GM12801 (cell line): ENCODE measurements around the gene DESI1.

ENCODE experiments used
- TF ChIP-seq, protein P1 (sequence below): IDR thresholded peaks from one replicate; pipeline ENCODE4 v1.5.1; 2011; ENCODE audit warnings: control low read depth; ENCODE audit not compliant: insufficient read length; ENCODE audit errors: extremely low read depth

The DESI1 gene

GRCh38 chr22:41557401-41558240 lies 63.2 kb downstream of the DESI1 start:
- TF ChIP-seq, protein P1, sequence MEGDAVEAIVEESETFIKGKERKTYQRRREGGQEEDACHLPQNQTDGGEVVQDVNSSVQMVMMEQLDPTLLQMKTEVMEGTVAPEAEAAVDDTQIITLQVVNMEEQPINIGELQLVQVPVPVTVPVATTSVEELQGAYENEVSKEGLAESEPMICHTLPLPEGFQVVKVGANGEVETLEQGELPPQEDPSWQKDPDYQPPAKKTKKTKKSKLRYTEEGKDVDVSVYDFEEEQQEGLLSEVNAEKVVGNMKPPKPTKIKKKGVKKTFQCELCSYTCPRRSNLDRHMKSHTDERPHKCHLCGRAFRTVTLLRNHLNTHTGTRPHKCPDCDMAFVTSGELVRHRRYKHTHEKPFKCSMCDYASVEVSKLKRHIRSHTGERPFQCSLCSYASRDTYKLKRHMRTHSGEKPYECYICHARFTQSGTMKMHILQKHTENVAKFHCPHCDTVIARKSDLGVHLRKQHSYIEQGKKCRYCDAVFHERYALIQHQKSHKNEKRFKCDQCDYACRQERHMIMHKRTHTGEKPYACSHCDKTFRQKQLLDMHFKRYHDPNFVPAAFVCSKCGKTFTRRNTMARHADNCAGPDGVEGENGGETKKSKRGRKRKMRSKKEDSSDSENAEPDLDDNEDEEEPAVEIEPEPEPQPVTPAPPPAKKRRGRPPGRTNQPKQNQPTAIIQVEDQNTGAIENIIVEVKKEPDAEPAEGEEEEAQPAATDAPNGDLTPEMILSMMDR, result no peak

GRCh38 chr22:41556561-41556960 lies 64.3 kb downstream of the DESI1 start:
- TF ChIP-seq, protein P1, result no peak

GRCh38 chr22:41555325-41555982 lies 65.4 kb downstream of the DESI1 start:
- TF ChIP-seq, protein P1, result no peak

GRCh38 chr22:41551877-41552582 lies 68.8 kb downstream of the DESI1 start:
- TF ChIP-seq, protein P1, result no peak

DNA sequence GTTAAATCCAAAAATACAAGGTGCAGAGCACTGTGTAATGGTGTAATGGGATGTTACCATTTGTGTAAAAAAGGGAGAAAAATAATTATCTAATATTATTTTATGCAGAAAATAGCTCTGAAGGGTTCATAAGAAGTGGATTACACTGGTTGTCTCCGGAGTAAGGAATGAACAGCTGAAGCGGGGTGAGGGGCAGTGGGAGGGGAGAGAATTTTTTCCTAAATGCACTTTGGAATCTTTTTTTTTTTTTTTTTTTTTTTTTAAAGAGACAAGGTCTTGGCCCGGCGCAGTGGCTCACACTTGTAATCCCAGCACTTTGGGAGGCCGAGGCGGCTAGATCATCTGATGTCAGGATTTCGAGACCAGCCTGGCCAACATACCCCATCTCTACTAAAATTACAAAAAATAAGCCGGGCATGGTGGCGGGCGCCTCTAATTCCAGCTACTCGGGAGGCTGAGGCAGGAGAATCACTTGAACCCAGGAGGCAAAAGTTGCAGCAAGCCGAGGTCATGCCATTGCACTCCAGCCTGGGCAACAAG lies 69.8 kb downstream of the DESI1 start:
- TF ChIP-seq, protein P1, result no peak

- TF ChIP-seq, protein P1, result no peak
These were observed 72.0 kb downstream of the DESI1 start for GRCh38 chr22:41548830-41549211.
